Breast epithelium (tissue), 4 donors: ENCODE data around the gene KITLG. TPM values are rescaled to one million over a fixed set of nuclear protein-coding genes. Genes with fewer than 3 reads are reported as not detected.

ENCODE experiments used
- DNase-seq, 2 donors: peaks; one replicate each; pipeline ENCODE4 v3.0.0-alpha.2; 2019; ENCODE audit warnings: low spot score in 2 of 2
- H3K27ac ChIP-seq, 2 donors: fragments of 200-600 bp; sonication (generic) in 1 of 2; one replicate each; pipeline ENCODE4 v1.5.1; 2016 to 2019; ENCODE audit warnings: mild to moderate bottlenecking in 1 of 2
- H3K27me3 ChIP-seq, 2 donors: fragments of 200-600 bp; sonication (generic) in 1 of 2; one replicate each; pipeline versions ENCODE4 v1.5.1 to v1.6.0; 2017 to 2019; ENCODE audit warnings: control low read depth in 1 of 2, mild to moderate bottlenecking in 1 of 2
- H3K36me3 ChIP-seq: fragments of 200-600 bp; one replicate; pipeline ENCODE4 v1.5.1; 2019
- H3K4me1 ChIP-seq, 2 donors: fragments of 200-600 bp; sonication (generic); one replicate each; pipeline ENCODE4 v1.5.1; 2016 to 2019; ENCODE audit warnings: control low read depth in 1 of 2
- H3K4me3 ChIP-seq, 3 donors: fragments of 200-600 bp; sonication (generic); 1 replicate in 2 of 3; 2 replicates in 1 of 3; pipeline ENCODE4 v1.5.1; 2016 to 2019; ENCODE audit warnings: mild to moderate bottlenecking in 3 of 3, moderate library complexity in 2 of 3
- H3K9me3 ChIP-seq, 2 donors: fragments of 200-600 bp; sonication (generic) in 1 of 2; one replicate each; pipeline ENCODE4 v1.5.1; 2016 to 2019; ENCODE audit warnings: control low read depth in 1 of 2
- CTCF ChIP-seq, 3 donors: fragments of 450-650 bp; IDR thresholded peaks; one replicate each; pipeline ENCODE4 v1.5.1; 2016 to 2017; ENCODE audit warnings: antibody characterized with exemption in 3 of 3, mild to moderate bottlenecking in 3 of 3, moderate library complexity in 3 of 3
- POLR2A ChIP-seq: fragments of 450-650 bp; IDR thresholded peaks from one replicate; pipeline ENCODE4 v1.6.1; 2016; ENCODE audit warnings: antibody characterized with exemption, mild to moderate bottlenecking, moderate library complexity
- POLR2AphosphoS5 ChIP-seq, 3 donors: sonication (generic); formaldehyde crosslinking; IDR thresholded peaks; one replicate each; pipeline ENCODE4 v1.6.1; 2017; ENCODE audit warnings: antibody characterized with exemption in 3 of 3
- intact Hi-C: fragments of 100-400 bp; cut with DNase I; formaldehyde crosslinking; loops from one replicate; pipeline ENCODE4 v1.15.1; 2023; ENCODE audit warnings: low total_unique reads
- total RNA-seq, 3 donors: library from RNA; depleted of rRNA; stranded (reverse); fragments of >200 nt; gene quantifications; one replicate each; pipeline ENCODE4 v1.1.0, GENCODE V29; 2016

Gene KITLG
- total RNA-seq, 3 donors from 2014 or later, result 18.4 to 31.8 (median 26.5) TPM

GRCh38 chr12:88507270-88507669 lies 73.0 kb downstream of the KITLG start:
- intact Hi-C loops, result no loop called here
- no peak overlapping the region for H3K27ac ChIP-seq
- no peak overlapping the region for H3K4me3 ChIP-seq
- H3K9me3 ChIP-seq, result no peaks in the 10 kb centered on the region
- TF ChIP-seq POLR2A (no peak), POLR2AphosphoS5 (IDR thresholded peaks at IDR 0.05) (no peak), CTCF (IDR thresholded peaks at IDR 0.05) (no peak)
- H3K36me3 ChIP-seq, result no peaks in the 10 kb centered on the region
- DNase-seq, result no peak
- H3K4me1 ChIP-seq, result no peaks in the 10 kb centered on the region
- no peaks in the 10 kb centered on the region for H3K27me3 ChIP-seq

- Histone ChIP-seq H3K27ac (no peak overlapping the region), H3K27me3 (no peaks in the 10 kb centered on the region), H3K36me3 (no peaks in the 10 kb centered on the region), H3K9me3 (no peaks in the 10 kb centered on the region), H3K4me3 (no peak overlapping the region), H3K4me1 (no peaks in the 10 kb centered on the region)
- no peak for DNase-seq
- TF ChIP-seq CTCF (IDR thresholded peaks at IDR 0.05) (no peak), POLR2A (no peak), POLR2AphosphoS5 (IDR thresholded peaks at IDR 0.05) (no peak)
- intact Hi-C loops, result no loop called here
These were observed 74.6 kb downstream of the KITLG start for GRCh38 chr12:88505696-88506095.

GRCh38 chr12:88503281-88503703 lies 77.0 kb downstream of the KITLG start:
- no peaks in the 10 kb centered on the region for H3K27me3 ChIP-seq
- TF ChIP-seq POLR2A, result no peak
- no peak for TF ChIP-seq CTCF (IDR thresholded peaks at IDR 0.05)
- TF ChIP-seq POLR2AphosphoS5 (IDR thresholded peaks at IDR 0.05), result no peak
- H3K36me3 ChIP-seq, result no peaks in the 10 kb centered on the region
- no peak overlapping the region for H3K27ac ChIP-seq
- no peak for DNase-seq
- no peaks in the 10 kb centered on the region for H3K4me1 ChIP-seq
- intact Hi-C loops, result no loop called here
- H3K4me3 ChIP-seq, result no peak overlapping the region
- no peaks in the 10 kb centered on the region for H3K9me3 ChIP-seq

DNA sequence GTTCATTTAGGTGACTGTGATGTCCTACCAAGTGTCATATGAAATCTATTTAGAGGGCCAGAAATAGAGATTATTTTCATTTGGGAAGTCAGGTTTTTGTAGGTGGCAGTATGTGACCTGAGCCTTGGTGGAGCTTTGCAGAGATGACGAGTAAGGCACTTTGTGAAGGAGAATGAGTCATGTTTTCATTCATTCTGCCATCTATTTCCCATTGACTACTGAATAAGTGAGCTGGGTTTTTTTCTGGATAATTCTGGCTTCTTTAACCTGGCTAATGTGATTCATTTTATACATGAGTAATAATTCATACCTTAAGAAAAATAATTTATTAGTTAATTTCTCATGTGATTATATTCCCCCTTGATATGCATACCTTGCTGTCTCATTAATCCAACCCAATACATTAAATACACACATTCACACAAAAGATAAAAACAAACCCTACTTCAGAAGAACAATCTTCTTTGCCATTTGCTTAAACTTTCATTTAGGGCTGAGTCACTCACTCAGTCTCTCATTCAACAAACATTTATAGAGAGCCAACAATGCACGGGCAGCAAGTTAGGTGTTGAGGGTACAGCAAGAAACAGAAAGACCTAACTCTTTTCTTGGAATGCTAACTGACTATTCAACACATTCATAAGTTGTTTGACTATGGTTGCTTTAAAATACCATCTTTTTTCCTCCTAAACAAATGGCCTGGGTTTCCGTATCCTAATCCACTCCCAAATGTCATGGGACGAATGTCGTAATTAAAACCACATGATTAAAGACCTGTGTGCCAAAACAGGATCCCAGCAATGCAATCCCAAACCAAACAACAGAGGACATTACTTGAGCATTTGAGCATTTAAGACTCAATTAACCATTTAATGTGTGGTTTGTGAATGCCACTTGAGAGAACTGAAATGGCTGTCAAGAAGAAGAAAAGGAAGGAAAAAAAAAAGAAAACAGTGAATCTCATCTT lies 78.0 kb downstream of the KITLG start:
- intact Hi-C loops, result loop anchor here (2.0 kb wide), 1 partner anchor 63 kb away; no protein-coding TSS in a partner anchor
- H3K27ac ChIP-seq, result no peak overlapping the region
- DNase-seq, result no peak
- no peaks in the 10 kb centered on the region for H3K36me3 ChIP-seq
- H3K9me3 ChIP-seq, result no peaks in the 10 kb centered on the region
- no peaks in the 10 kb centered on the region for H3K27me3 ChIP-seq
- no peaks in the 10 kb centered on the region for H3K4me1 ChIP-seq
- H3K4me3 ChIP-seq, result no peak overlapping the region
- no peak for TF ChIP-seq CTCF (IDR thresholded peaks at IDR 0.05)

DNA sequence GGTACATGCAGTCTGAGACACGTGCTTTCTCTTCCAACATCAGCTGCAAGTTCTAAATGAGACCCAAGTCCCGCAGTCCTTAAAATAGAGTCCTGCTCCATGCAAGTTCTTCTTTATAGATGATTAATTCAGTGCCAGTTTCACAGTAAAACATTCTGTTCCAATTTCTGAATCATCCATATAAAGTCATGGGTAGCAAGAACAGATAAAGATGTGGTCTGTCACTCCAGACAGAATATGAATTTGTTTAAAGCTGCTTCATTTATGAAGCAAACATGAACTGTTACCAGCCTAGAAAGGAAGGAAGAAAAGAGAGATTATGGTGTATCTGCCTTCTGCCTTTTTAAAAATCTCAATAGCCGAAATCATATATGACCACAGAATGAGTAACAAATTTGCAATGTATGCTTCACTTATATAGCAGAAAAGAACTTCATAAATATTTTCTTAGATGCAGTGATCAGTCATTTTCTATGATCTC lies 83.3 kb downstream of the KITLG start:
- intact Hi-C loops, result no loop called here
- Histone ChIP-seq H3K27ac (no peak overlapping the region), H3K9me3 (no peaks in the 10 kb centered on the region), H3K4me1 (no peaks in the 10 kb centered on the region), H3K27me3 (no peaks in the 10 kb centered on the region), H3K4me3 (no peak overlapping the region), H3K36me3 (no peaks in the 10 kb centered on the region)
- no peak for TF ChIP-seq CTCF (IDR thresholded peaks at IDR 0.05)
- no peak for TF ChIP-seq POLR2A
- TF ChIP-seq POLR2AphosphoS5 (IDR thresholded peaks at IDR 0.05), result no peak
- no peak for DNase-seq
